Glutamatergic neuron (in vitro differentiated cells): ENCODE measurements around the gene SLC9C2. TPM values are rescaled to one million over a fixed set of nuclear protein-coding genes. Genes with fewer than 3 reads are reported as not detected.

Experiments used
- DNase-seq: peaks from one replicate; pipeline ENCODE4 v3.0.0; 2022
- H3K27ac Mint-ChIP-seq: one replicate; pipeline ENCODE4 v1.8.0; 2020; ENCODE audit warnings: mild to moderate bottlenecking, mixed read lengths, inconsistent platforms; ENCODE audit not compliant: unreplicated experiment
- H3K27me3 Mint-ChIP-seq: one replicate; pipeline ENCODE4 v1.8.0; 2020; ENCODE audit warnings: mild to moderate bottlenecking, moderate library complexity, mixed read lengths, inconsistent platforms; ENCODE audit not compliant: unreplicated experiment
- H3K36me3 Mint-ChIP-seq: one replicate; pipeline ENCODE4 v1.8.0; 2020; ENCODE audit warnings: mild to moderate bottlenecking, mixed read lengths, inconsistent platforms; ENCODE audit not compliant: unreplicated experiment
- H3K4me1 Mint-ChIP-seq: one replicate; pipeline ENCODE4 v1.8.0; 2020; ENCODE audit warnings: mild to moderate bottlenecking, low read depth, mixed read lengths, inconsistent platforms; ENCODE audit not compliant: unreplicated experiment
- H3K4me3 Mint-ChIP-seq: one replicate; pipeline ENCODE4 v1.8.0; 2020; ENCODE audit warnings: mild to moderate bottlenecking, mixed read lengths, inconsistent platforms; ENCODE audit not compliant: unreplicated experiment
- H3K9me3 Mint-ChIP-seq: one replicate; pipeline ENCODE4 v1.8.0; 2020; ENCODE audit warnings: mild to moderate bottlenecking, moderate library complexity, mixed read lengths, inconsistent platforms; ENCODE audit not compliant: unreplicated experiment
- CTCF ChIP-seq: fragments of 200-600 bp; sonication (generic); IDR thresholded peaks from one replicate; pipeline ENCODE4 v1.5.0; 2021; ENCODE audit not compliant: partially characterized antibody, unreplicated experiment
- total RNA-seq: library from RNA; stranded (reverse); fragmentation: NEBNext Ultra II Directional; extraction: Animal tissue kit (Norgen Biotek cat#: 25700); gene quantifications from one replicate; pipeline ENCODE4 v1.2.1, GENCODE V29; 2021; ENCODE audit not compliant: unreplicated experiment

Gene SLC9C2
- total RNA-seq, 1 donor from 2014 or later: 0.98 TPM

- no peak for TF ChIP-seq CTCF
- H3K4me3 Mint-ChIP-seq: no peak overlapping the region
- H3K4me1 Mint-ChIP-seq: no peaks in the 10 kb centered on the region
- H3K27ac Mint-ChIP-seq: no peak overlapping the region
- peaks cover 4% of the 10 kb centered on the region for H3K9me3 Mint-ChIP-seq
- DNase-seq: no peak
- H3K36me3 Mint-ChIP-seq: peaks cover 10% of the 10 kb centered on the region
- H3K27me3 Mint-ChIP-seq: peaks cover 2% of the 10 kb centered on the region
Measured at GRCh38 chr1:173459885-173460284, 143.0 kb downstream of the SLC9C2 start.

- DNase-seq: no peak
- Mint-ChIP-seq H3K9me3 (peaks cover 4% of the 10 kb centered on the region), H3K4me1 (no peaks in the 10 kb centered on the region), H3K36me3 (peaks cover 4% of the 10 kb centered on the region), H3K27ac (no peak overlapping the region), H3K4me3 (no peak overlapping the region), H3K27me3 (no peaks in the 10 kb centered on the region)
- no peak for TF ChIP-seq CTCF
Measured at GRCh38 chr1:173454966-173455524, 147.8 kb downstream of the SLC9C2 start.

GRCh38 chr1:173453982-173454381, 148.9 kb downstream of the SLC9C2 start:
- Mint-ChIP-seq H3K36me3 (peaks cover 4% of the 10 kb centered on the region), H3K27me3 (no peaks in the 10 kb centered on the region), H3K9me3 (peaks cover 2% of the 10 kb centered on the region), H3K27ac (no peak overlapping the region), H3K4me1 (no peaks in the 10 kb centered on the region), H3K4me3 (no peak overlapping the region)
- no peak for TF ChIP-seq CTCF
- no peak for DNase-seq

- TF ChIP-seq CTCF: no peak
- Mint-ChIP-seq H3K4me3 (no peak overlapping the region), H3K9me3 (peaks cover 2% of the 10 kb centered on the region), H3K27me3 (no peaks in the 10 kb centered on the region), H3K36me3 (peaks cover 5% of the 10 kb centered on the region), H3K4me1 (no peaks in the 10 kb centered on the region), H3K27ac (no peak overlapping the region)
- DNase-seq: no peak
Measured at GRCh38 chr1:173451981-173452380, 150.9 kb downstream of the SLC9C2 start.

Other genes with a start within 250 kb of the SLC9C2 start
- gene PRDX6, start 125.7 kb downstream of the SLC9C2 start, total RNA-seq: 29.3 TPM
- not detected for gene TEX50, start 32.3 kb upstream of the SLC9C2 start, total RNA-seq
- 4.7 TPM for gene ANKRD45, start 66.8 kb upstream of the SLC9C2 start, total RNA-seq
- gene KLHL20, start 111.9 kb upstream of the SLC9C2 start, total RNA-seq: 30.5 TPM
- gene DARS2, start 221.6 kb upstream of the SLC9C2 start, total RNA-seq: 17.0 TPM
- 4.3 TPM for gene CENPL, start 221.8 kb upstream of the SLC9C2 start, total RNA-seq